ENCODE data around the gene STARD9.
A peak's percentile ranks its signal among the peaks of the same experiment; 100 is the strongest.
"Not testable (repeated sequence)": the region's sequence is repeated elsewhere in the genome, so short reads cannot be mapped to it uniquely, and the experiment has no call there.

The STARD9 gene

GRCh38 chr15:42548249-42549031 lies 27.0 kb upstream of the STARD9 start, which contains the start of the genes HAUS2 and LRRC57:
TSS of gene HAUS2 (plus strand) at chr15:42548838. CDS start at chr15:42548873, 35 bp downstream.
TSS of gene LRRC57 (minus strand) at chr15:42548793. CDS start at chr15:42548434, 359 bp downstream.
- TF ChIP-seq POLR2A (IDR thresholded peaks at IDR 0.05; ENCODE audit: extremely low read depth, insufficient read length) (peak; percentile 90), CTCF (IDR thresholded peaks at IDR 0.05; ENCODE audit: low read depth, low read length) (no peak), MYC (IDR thresholded peaks at IDR 0.05; ENCODE audit: low read depth, low read length) (peak; percentile 48; the same call in 1 of the 2 replicates), MAX (IDR thresholded peaks at IDR 0.05; ENCODE audit: low read depth, low read length) (no peak)
- peak; percentile 90 for DNase-seq (ENCODE audit: low read depth)
- peak within 1 kb of the TSS; percentile 100 for H3K4me3 ChIP-seq (ENCODE audit: low read depth, low read length)

GRCh38 chr15:42549032-42549491 lies 26.3 kb upstream of the STARD9 start:
- peak; percentile 78 for DNase-seq (ENCODE audit: low read depth)
- H3K4me3 ChIP-seq (ENCODE audit: low read depth, low read length) = peak overlapping the region; percentile 100
- TF ChIP-seq POLR2A (IDR thresholded peaks at IDR 0.05; ENCODE audit: extremely low read depth, insufficient read length) = no peak
- TF ChIP-seq MYC (IDR thresholded peaks at IDR 0.05; ENCODE audit: low read depth, low read length) = no peak
- TF ChIP-seq MAX (IDR thresholded peaks at IDR 0.05; ENCODE audit: low read depth, low read length) = no peak
- TF ChIP-seq CTCF (IDR thresholded peaks at IDR 0.05; ENCODE audit: low read depth, low read length) = no peak

GRCh38 chr15:42549741-42550392 lies 25.5 kb upstream of the STARD9 start:
- H3K4me3 ChIP-seq (ENCODE audit: low read depth, low read length) = peak overlapping the region; percentile 100
- DNase-seq (ENCODE audit: low read depth) = peak; percentile 39
- TF ChIP-seq POLR2A (IDR thresholded peaks at IDR 0.05; ENCODE audit: extremely low read depth, insufficient read length) (no peak), CTCF (IDR thresholded peaks at IDR 0.05; ENCODE audit: low read depth, low read length) (no peak), MYC (IDR thresholded peaks at IDR 0.05; ENCODE audit: low read depth, low read length) (no peak), MAX (IDR thresholded peaks at IDR 0.05; ENCODE audit: low read depth, low read length) (no peak; the same call in 1 of the 2 replicates)

- no peak overlapping the region for H3K4me3 ChIP-seq (ENCODE audit: low read depth, low read length)
- DNase-seq (ENCODE audit: low read depth) = no peak
- TF ChIP-seq POLR2A (IDR thresholded peaks at IDR 0.05; ENCODE audit: extremely low read depth, insufficient read length) (no peak), CTCF (IDR thresholded peaks at IDR 0.05; ENCODE audit: low read depth, low read length) (no peak), MAX (IDR thresholded peaks at IDR 0.05; ENCODE audit: low read depth, low read length) (no peak), MYC (IDR thresholded peaks at IDR 0.05; ENCODE audit: low read depth, low read length) (no peak)
These were observed 21.9 kb upstream of the STARD9 start for GRCh38 chr15:42553554-42553953.

GRCh38 chr15:42556550-42557207 lies 18.7 kb upstream of the STARD9 start:
- H3K4me3 ChIP-seq (ENCODE audit: low read depth, low read length); DNase-seq (ENCODE audit: low read depth): not testable (repeated sequence)

GRCh38 chr15:42558739-42559138 lies 16.7 kb upstream of the STARD9 start:
- TF ChIP-seq MAX (IDR thresholded peaks at IDR 0.05; ENCODE audit: low read depth, low read length) (no peak), CTCF (IDR thresholded peaks at IDR 0.05; ENCODE audit: low read depth, low read length) (no peak), POLR2A (IDR thresholded peaks at IDR 0.05; ENCODE audit: extremely low read depth, insufficient read length) (no peak), MYC (IDR thresholded peaks at IDR 0.05; ENCODE audit: low read depth, low read length) (no peak)
- no peak for DNase-seq (ENCODE audit: low read depth)
- no peak overlapping the region for H3K4me3 ChIP-seq (ENCODE audit: low read depth, low read length)
